Neural cell (in vitro differentiated cells): Measurements from ENCODE around the gene OR5J2. TPM values are rescaled to one million over a fixed set of nuclear protein-coding genes. Genes with fewer than 3 reads are reported as not detected.
"Not testable (repeated sequence)": the region's sequence is repeated elsewhere in the genome, so short reads cannot be mapped to it uniquely, and the experiment has no call there.

ENCODE experiments used
- H2AFZ ChIP-seq: fragments of 200-600, 300-800 bp; sonication (generic), shearing (Covaris generic); 2 replicates; pipeline ENCODE4 v1.6.0; 2014; ENCODE audit warnings: low read depth, mild to moderate bottlenecking, antibody characterized with exemption, low read length, moderate library complexity
- H3F3A ChIP-seq: fragments of 200-600 bp; shearing (Covaris generic); 2 replicates; pipeline ENCODE4 v1.6.1; 2016; ENCODE audit warnings: mild to moderate bottlenecking, moderate library complexity, mixed read lengths, antibody characterized with exemption, low read length; ENCODE audit not compliant: insufficient read depth, poor library complexity, severe bottlenecking
- H3K27ac ChIP-seq: fragments of 200-600, 300-800 bp; sonication (generic), shearing (Covaris generic); 2 replicates; pipeline ENCODE4 v1.5.1; 2014; ENCODE audit warnings: mild to moderate bottlenecking, low read length, moderate library complexity
- H3K27me3 ChIP-seq: fragments of 300-800, 200-600 bp; sonication (generic), shearing (Covaris generic); 2 replicates; pipeline ENCODE4 v1.6.0; 2014; ENCODE audit warnings: mild to moderate bottlenecking, low read depth, low read length, moderate library complexity; ENCODE audit not compliant: insufficient read depth
- H3K36me3 ChIP-seq: fragments of 300-800, 200-600 bp; sonication (generic), shearing (Covaris generic); 2 replicates; pipeline ENCODE4 v1.5.1; 2014; ENCODE audit warnings: mild to moderate bottlenecking, antibody characterized with exemption, low read length, moderate library complexity; ENCODE audit not compliant: insufficient read depth
- H3K4me2 ChIP-seq: fragments of 300-800, 200-600 bp; sonication (generic), shearing (Covaris generic); 2 replicates; pipeline ENCODE4 v1.6.0; 2014; ENCODE audit warnings: mild to moderate bottlenecking, low read length
- H3K4me3 ChIP-seq: fragments of 300-800, 200-600 bp; sonication (generic), shearing (Covaris generic); 2 replicates; pipeline ENCODE4 v1.5.1; 2014; ENCODE audit warnings: mild to moderate bottlenecking, low read length, moderate library complexity
- H3K79me2 ChIP-seq: fragments of 200-600 bp; shearing (Covaris generic); replicated peaks from 2 replicates; pipeline ENCODE4 v1.6.0; 2014; ENCODE audit warnings: mild to moderate bottlenecking, low read length, moderate library complexity; ENCODE audit not compliant: insufficient read depth
- H3K9ac ChIP-seq: fragments of 300-800, 200-600 bp; sonication (generic), shearing (Covaris generic); 2 replicates; pipeline ENCODE4 v1.6.1; 2016; ENCODE audit warnings: mild to moderate bottlenecking, low read length, mixed read lengths
- H3K9me2 ChIP-seq: fragments of 200-600 bp; shearing (Covaris generic); 2 replicates; pipeline ENCODE4 v1.6.1; 2016; ENCODE audit warnings: mild to moderate bottlenecking, low read length, mixed read lengths; ENCODE audit not compliant: insufficient read depth
- H3K9me3 ChIP-seq: fragments of 200-600, 300-800 bp; sonication (generic), shearing (Covaris generic); 2 replicates; pipeline ENCODE4 v1.6.1; 2016; ENCODE audit warnings: mild to moderate bottlenecking, mixed run types, low read length, moderate library complexity, mixed read lengths
- H4K20me1 ChIP-seq: fragments of 200-600 bp; shearing (Covaris generic); 2 replicates; pipeline ENCODE4 v1.6.1; 2016; ENCODE audit warnings: mild to moderate bottlenecking, mixed run types; ENCODE audit not compliant: insufficient read depth
- EP300 ChIP-seq: fragments of 450-650 bp; conservative IDR thresholded peaks from 2 replicates; pipeline ENCODE4 v1.6.1; 2014; ENCODE audit warnings: antibody characterized with exemption, mild to moderate bottlenecking, moderate library complexity; ENCODE audit not compliant: poor library complexity, severe bottlenecking
- EZH2 ChIP-seq: fragments of 200-600, 300-800 bp; shearing (Covaris generic), sonication (generic); IDR thresholded peaks from 2 replicates; pipeline ENCODE4 v1.6.1; 2014; ENCODE audit warnings: antibody characterized with exemption, low read length, borderline replicate concordance, mild to moderate bottlenecking; ENCODE audit not compliant: insufficient read depth, poor library complexity, severe bottlenecking
- MXI1 ChIP-seq: fragments of 450-650 bp; conservative IDR thresholded peaks from 2 replicates; pipeline ENCODE4 v1.6.1; 2014; ENCODE audit warnings: antibody characterized with exemption, mild to moderate bottlenecking; ENCODE audit not compliant: poor library complexity, severe bottlenecking
- POLR2AphosphoS5 ChIP-seq: IDR thresholded peaks from 2 replicates; pipeline ENCODE4 v1.6.1; 2012
- RAD21 ChIP-seq: fragments of 450-650 bp; conservative IDR thresholded peaks from 2 replicates; pipeline ENCODE4 v1.6.1; 2014; ENCODE audit warnings: antibody characterized with exemption, mild to moderate bottlenecking, moderate library complexity
- SMC3 ChIP-seq: fragments of 450-650 bp; conservative IDR thresholded peaks from 2 replicates; pipeline ENCODE4 v1.6.1; 2014; ENCODE audit warnings: antibody characterized with exemption, mild to moderate bottlenecking, moderate library complexity; ENCODE audit not compliant: poor library complexity
- TAF1 ChIP-seq: IDR thresholded peaks from 2 replicates; pipeline ENCODE4 v1.6.1; 2012; ENCODE audit warnings: low read depth
- polyA plus RNA-seq: library from polyadenylated mRNA; depleted of rRNA; stranded (reverse); fragments of >200 nt; gene quantifications from 2 replicates; pipeline ENCODE4 v1.2.3, GENCODE V29; 2014
- TF ChIP-seq, protein P1 (sequence below): IDR thresholded peaks from 2 replicates; pipeline ENCODE4 v1.6.1; 2012; ENCODE audit warnings: borderline replicate concordance
- TF ChIP-seq, protein P2 (sequence below): fragments of 450-650 bp; IDR thresholded peaks from 2 replicates; pipeline ENCODE4 v1.5.1; 2014; ENCODE audit warnings: antibody characterized with exemption, mild to moderate bottlenecking, moderate library complexity; ENCODE audit not compliant: poor library complexity, severe bottlenecking

The OR5J2 gene
- polyA plus RNA-seq, 1 donor from 2014 or later = not detected

DNA sequence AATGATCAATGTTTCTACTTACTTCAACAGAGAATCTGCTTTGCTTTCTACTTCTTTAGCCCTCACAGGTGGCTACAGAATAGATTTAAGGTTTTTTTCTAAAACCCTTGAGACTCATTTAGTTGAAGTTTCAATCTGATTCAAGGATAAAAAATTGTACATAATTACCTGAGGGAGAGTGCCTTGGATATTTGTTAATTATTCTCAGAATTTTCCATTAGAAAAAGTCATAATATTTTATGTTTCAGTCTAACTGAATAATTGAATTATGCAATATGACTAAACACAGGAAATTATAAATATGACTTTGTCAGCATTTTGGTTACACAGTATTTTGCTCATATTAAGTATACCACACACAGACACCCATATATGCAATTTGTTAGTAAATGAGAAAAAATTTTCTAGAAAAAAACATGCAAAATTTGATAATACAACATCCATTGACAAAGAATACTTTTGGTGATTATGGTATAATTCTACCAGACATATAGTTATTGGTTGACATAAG lies 36.2 kb upstream of the OR5J2 start, which contains the start of gene OR8J3 (continued):
- TF ChIP-seq SMC3 = no peak

DNA sequence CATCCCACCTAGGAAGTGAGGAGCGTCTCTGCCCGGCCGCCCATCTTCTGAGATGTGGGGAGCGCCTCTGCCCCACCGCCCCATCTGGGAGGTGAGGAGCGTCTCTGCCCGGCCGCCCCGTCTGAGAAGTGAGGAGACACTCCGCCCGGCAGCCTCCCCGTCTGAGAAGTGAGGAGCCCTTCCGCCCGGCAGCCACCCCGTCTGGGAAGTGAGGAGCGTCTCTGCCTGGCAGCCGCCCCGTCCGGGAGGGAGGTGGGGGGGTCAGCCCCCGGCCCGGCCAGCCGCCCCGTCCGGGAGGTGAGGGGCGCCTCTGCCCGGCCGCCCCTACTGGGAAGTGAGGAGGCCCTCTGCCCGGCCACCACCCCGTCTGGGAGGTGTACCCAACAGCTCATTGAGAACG lies 32.7 kb upstream of the OR5J2 start:
- H3K27ac ChIP-seq, H3K9me2 ChIP-seq, H3K9me3 ChIP-seq, H3K36me3 ChIP-seq, H3K27me3 ChIP-seq, H3K4me2 ChIP-seq, H3K4me3 ChIP-seq, H3K79me2 ChIP-seq, H3K9ac ChIP-seq, H3F3A ChIP-seq, H2AFZ ChIP-seq, H4K20me1 ChIP-seq: not testable (repeated sequence)

DNA sequence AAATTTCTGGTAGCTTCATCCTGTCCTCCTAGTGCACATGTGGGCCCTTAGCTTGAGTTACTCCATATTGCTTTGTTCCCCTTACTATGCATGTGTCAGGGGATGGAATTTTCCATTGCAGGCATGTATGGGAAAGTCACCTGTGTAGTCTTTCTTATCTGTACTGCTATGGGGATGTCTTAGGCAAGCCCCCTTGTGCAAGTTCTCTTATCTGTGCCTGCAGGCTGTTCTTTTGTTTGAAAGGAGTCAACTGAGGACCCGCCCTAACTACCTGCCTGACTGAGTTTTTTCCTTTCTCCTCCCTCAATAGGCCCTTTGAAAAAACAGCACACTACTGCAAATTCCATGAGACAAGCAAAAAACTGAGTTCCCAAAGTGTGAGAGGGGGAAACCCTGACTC lies 25.0 kb upstream of the OR5J2 start:
- H3K9me2 ChIP-seq = no peaks in the 10 kb centered on the region
- H3K79me2 ChIP-seq = no peaks in the 10 kb centered on the region
- TF ChIP-seq POLR2AphosphoS5 (no peak), EP300 (no peak), EZH2 (no peak), SMC3 (no peak), TAF1 (no peak), RAD21 (no peak), MXI1 (no peak)
- TF ChIP-seq, protein P1, sequence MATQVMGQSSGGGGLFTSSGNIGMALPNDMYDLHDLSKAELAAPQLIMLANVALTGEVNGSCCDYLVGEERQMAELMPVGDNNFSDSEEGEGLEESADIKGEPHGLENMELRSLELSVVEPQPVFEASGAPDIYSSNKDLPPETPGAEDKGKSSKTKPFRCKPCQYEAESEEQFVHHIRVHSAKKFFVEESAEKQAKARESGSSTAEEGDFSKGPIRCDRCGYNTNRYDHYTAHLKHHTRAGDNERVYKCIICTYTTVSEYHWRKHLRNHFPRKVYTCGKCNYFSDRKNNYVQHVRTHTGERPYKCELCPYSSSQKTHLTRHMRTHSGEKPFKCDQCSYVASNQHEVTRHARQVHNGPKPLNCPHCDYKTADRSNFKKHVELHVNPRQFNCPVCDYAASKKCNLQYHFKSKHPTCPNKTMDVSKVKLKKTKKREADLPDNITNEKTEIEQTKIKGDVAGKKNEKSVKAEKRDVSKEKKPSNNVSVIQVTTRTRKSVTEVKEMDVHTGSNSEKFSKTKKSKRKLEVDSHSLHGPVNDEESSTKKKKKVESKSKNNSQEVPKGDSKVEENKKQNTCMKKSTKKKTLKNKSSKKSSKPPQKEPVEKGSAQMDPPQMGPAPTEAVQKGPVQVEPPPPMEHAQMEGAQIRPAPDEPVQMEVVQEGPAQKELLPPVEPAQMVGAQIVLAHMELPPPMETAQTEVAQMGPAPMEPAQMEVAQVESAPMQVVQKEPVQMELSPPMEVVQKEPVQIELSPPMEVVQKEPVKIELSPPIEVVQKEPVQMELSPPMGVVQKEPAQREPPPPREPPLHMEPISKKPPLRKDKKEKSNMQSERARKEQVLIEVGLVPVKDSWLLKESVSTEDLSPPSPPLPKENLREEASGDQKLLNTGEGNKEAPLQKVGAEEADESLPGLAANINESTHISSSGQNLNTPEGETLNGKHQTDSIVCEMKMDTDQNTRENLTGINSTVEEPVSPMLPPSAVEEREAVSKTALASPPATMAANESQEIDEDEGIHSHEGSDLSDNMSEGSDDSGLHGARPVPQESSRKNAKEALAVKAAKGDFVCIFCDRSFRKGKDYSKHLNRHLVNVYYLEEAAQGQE = no peak
- TF ChIP-seq, protein P2, sequence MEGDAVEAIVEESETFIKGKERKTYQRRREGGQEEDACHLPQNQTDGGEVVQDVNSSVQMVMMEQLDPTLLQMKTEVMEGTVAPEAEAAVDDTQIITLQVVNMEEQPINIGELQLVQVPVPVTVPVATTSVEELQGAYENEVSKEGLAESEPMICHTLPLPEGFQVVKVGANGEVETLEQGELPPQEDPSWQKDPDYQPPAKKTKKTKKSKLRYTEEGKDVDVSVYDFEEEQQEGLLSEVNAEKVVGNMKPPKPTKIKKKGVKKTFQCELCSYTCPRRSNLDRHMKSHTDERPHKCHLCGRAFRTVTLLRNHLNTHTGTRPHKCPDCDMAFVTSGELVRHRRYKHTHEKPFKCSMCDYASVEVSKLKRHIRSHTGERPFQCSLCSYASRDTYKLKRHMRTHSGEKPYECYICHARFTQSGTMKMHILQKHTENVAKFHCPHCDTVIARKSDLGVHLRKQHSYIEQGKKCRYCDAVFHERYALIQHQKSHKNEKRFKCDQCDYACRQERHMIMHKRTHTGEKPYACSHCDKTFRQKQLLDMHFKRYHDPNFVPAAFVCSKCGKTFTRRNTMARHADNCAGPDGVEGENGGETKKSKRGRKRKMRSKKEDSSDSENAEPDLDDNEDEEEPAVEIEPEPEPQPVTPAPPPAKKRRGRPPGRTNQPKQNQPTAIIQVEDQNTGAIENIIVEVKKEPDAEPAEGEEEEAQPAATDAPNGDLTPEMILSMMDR = no peak
- no peaks in the 10 kb centered on the region for H3K36me3 ChIP-seq
- no peaks in the 10 kb centered on the region for H3K27me3 ChIP-seq
- H3K27ac ChIP-seq = no peak overlapping the region
- no peaks in the 10 kb centered on the region for H3F3A ChIP-seq
- no peak overlapping the region for H2AFZ ChIP-seq
- no peak overlapping the region for H3K9ac ChIP-seq
- H4K20me1 ChIP-seq = no peaks in the 10 kb centered on the region
- no peak overlapping the region for H3K4me3 ChIP-seq
- no peaks in the 10 kb centered on the region for H3K9me3 ChIP-seq
- no peak overlapping the region for H3K4me2 ChIP-seq
